Measurements from ENCODE around the gene AMPH. TPM values are rescaled to one million over a fixed set of nuclear protein-coding genes. Genes with fewer than 3 reads are reported as not detected.

AMPH gene
- polyA plus RNA-seq, 1 experiment, result 1.5 TPM

- Histone ChIP-seq H3K4me3 (ENCODE audit: low read depth, low read length) (no peak overlapping the region), H3K36me3 (ENCODE audit: control insufficient read depth, insufficient read depth, low read length) (no peaks in the 10 kb centered on the region), H3K27me3 (ENCODE audit: control insufficient read depth, insufficient read depth, low read length) (no peaks in the 10 kb centered on the region)
- ChIA-PET CTCF (interaction anchor here (0.8 to 1.2 kb wide), 2 partner anchors 228 to 666 kb away, joined by 4 to 5 read pairs; no protein-coding TSS in a partner anchor), POLR2A (no interaction called here)
- no peak for DNase-seq (ENCODE audit: low read depth)
- no peak for TF ChIP-seq CTCF (IDR thresholded peaks at IDR 0.05; ENCODE audit: insufficient read depth, low read depth, low read length)
These were observed 199.1 kb downstream of the AMPH start for GRCh38 chr7:38432080-38432479.

GRCh38 chr7:38429057-38429456, 202.1 kb downstream of the AMPH start:
- Histone ChIP-seq H3K4me3 (ENCODE audit: low read depth, low read length) (no peak overlapping the region), H3K27me3 (ENCODE audit: control insufficient read depth, insufficient read depth, low read length) (no peaks in the 10 kb centered on the region), H3K36me3 (ENCODE audit: control insufficient read depth, insufficient read depth, low read length) (no peaks in the 10 kb centered on the region)
- DNase-seq (ENCODE audit: low read depth), result no peak
- POLR2A ChIA-PET, result no interaction called here
- CTCF ChIA-PET, result no interaction called here
- no peak for TF ChIP-seq CTCF (IDR thresholded peaks at IDR 0.05; ENCODE audit: insufficient read depth, low read depth, low read length)

GRCh38 chr7:38428041-38428440, 203.1 kb downstream of the AMPH start:
- no peak overlapping the region for H3K4me3 ChIP-seq (ENCODE audit: low read depth, low read length)
- ChIA-PET POLR2A (no interaction called here), CTCF (no interaction called here)
- TF ChIP-seq CTCF (IDR thresholded peaks at IDR 0.05; ENCODE audit: insufficient read depth, low read depth, low read length), result no peak
- H3K27me3 ChIP-seq (ENCODE audit: control insufficient read depth, insufficient read depth, low read length), result no peaks in the 10 kb centered on the region
- no peak for DNase-seq (ENCODE audit: low read depth)
- no peaks in the 10 kb centered on the region for H3K36me3 ChIP-seq (ENCODE audit: control insufficient read depth, insufficient read depth, low read length)

GRCh38 chr7:38427279-38427955, 203.8 kb downstream of the AMPH start:
- TF ChIP-seq CTCF (IDR thresholded peaks at IDR 0.05; ENCODE audit: insufficient read depth, low read depth, low read length), result no peak
- no peak overlapping the region for H3K4me3 ChIP-seq (ENCODE audit: low read depth, low read length)
- ChIA-PET POLR2A (no interaction called here), CTCF (no interaction called here)
- H3K27me3 ChIP-seq (ENCODE audit: control insufficient read depth, insufficient read depth, low read length), result no peaks in the 10 kb centered on the region
- no peak for DNase-seq (ENCODE audit: low read depth)
- H3K36me3 ChIP-seq (ENCODE audit: control insufficient read depth, insufficient read depth, low read length), result no peaks in the 10 kb centered on the region

- CTCF ChIA-PET, result no interaction called here
- no peak for TF ChIP-seq CTCF (IDR thresholded peaks at IDR 0.05; ENCODE audit: insufficient read depth, low read depth, low read length)
These were observed 205.7 kb downstream of the AMPH start for GRCh38 chr7:38425509-38425908.

More at GRCh38 chr7:38425509-38425908, 205.7 kb downstream of the AMPH start:
- Histone ChIP-seq H3K27me3 (ENCODE audit: control insufficient read depth, insufficient read depth, low read length) (no peaks in the 10 kb centered on the region), H3K4me3 (ENCODE audit: low read depth, low read length) (no peak overlapping the region), H3K36me3 (ENCODE audit: control insufficient read depth, insufficient read depth, low read length) (no peaks in the 10 kb centered on the region)
- DNase-seq (ENCODE audit: low read depth), result no peak
- POLR2A ChIA-PET, result no interaction called here

Data from BJ (cell line).